Erythroblast (primary cell): ENCODE measurements around the gene TFF2.

Experiments
- DNase-seq, 2 experiments: peaks; one replicate each; lab custom pipeline; 2025; lab: John Stamatoyannopoulos, UW
- GATA1 ChIP-seq: IDR thresholded peaks from 2 replicates; pipeline ENCODE4 v1.6.1; 2011; ENCODE audit warnings: low read depth, mild to moderate bottlenecking, control low read depth, low read length, moderate library complexity
- POLR2A ChIP-seq: IDR thresholded peaks from 2 replicates; pipeline ENCODE4 v1.6.1; 2011; ENCODE audit warnings: mild to moderate bottlenecking, low read length

Gene TFF2

GRCh38 chr21:42341776-42342542 is 8.8 kb downstream of the TFF2 start:
- no peak for DNase-seq
- TF ChIP-seq GATA1 (no peak), POLR2A (no peak)

GRCh38 chr21:42340187-42341050 is 10.4 kb downstream of the TFF2 start:
- TF ChIP-seq GATA1 (no peak), POLR2A (no peak)
- no peak for DNase-seq

GRCh38 chr21:42338729-42339715 is 11.8 kb downstream of the TFF2 start:
- DNase-seq, result no peak

GRCh38 chr21:42337830-42338728 is 12.7 kb downstream of the TFF2 start:
- peak; percentile 52 to 73 for DNase-seq
- TF ChIP-seq POLR2A (no peak), GATA1 (no peak)

More at GRCh38 chr21:42338729-42339715, 11.8 kb downstream of the TFF2 start:
- no peak for TF ChIP-seq POLR2A
- TF ChIP-seq GATA1, result no peak

GRCh38 chr21:42337276-42337675 is 13.5 kb downstream of the TFF2 start:
- TF ChIP-seq GATA1 (no peak), POLR2A (no peak)

GRCh38 chr21:42336054-42336453 is 14.7 kb downstream of the TFF2 start:
- DNase-seq, result no peak
- TF ChIP-seq GATA1 (no peak), POLR2A (no peak)

More at GRCh38 chr21:42337276-42337675, 13.5 kb downstream of the TFF2 start:
- no peak for DNase-seq

GRCh38 chr21:42332557-42333317 is 18.1 kb downstream of the TFF2 start:
- DNase-seq, result no peak
- no peak for TF ChIP-seq GATA1
- no peak for TF ChIP-seq POLR2A

- TF ChIP-seq GATA1, result no peak
- TF ChIP-seq POLR2A, result no peak
- no peak for DNase-seq
Observed at GRCh38 chr21:42331660-42332059, 19.1 kb downstream of the TFF2 start.

- DNase-seq, result no peak
- TF ChIP-seq GATA1, result no peak
Observed at GRCh38 chr21:42330380-42331371, 20.1 kb downstream of the TFF2 start.

GRCh38 chr21:42324896-42325295 is 25.9 kb downstream of the TFF2 start:
- TF ChIP-seq POLR2A, result no peak
- no peak for TF ChIP-seq GATA1
- no peak for DNase-seq

- TF ChIP-seq POLR2A (no peak), GATA1 (no peak)
- DNase-seq, result no peak
Observed at GRCh38 chr21:42321845-42322244, 28.9 kb downstream of the TFF2 start.
